Measurements from ENCODE around the gene AUTS2. TPM values are rescaled to one million over a fixed set of nuclear protein-coding genes. Genes with fewer than 3 reads are reported as not detected.

The AUTS2 gene
- polyA plus RNA-seq, 1 donor (not counting 4 experiments of a cell fraction or from before 2014, with no cell fraction given): 4.7 TPM

DNA sequence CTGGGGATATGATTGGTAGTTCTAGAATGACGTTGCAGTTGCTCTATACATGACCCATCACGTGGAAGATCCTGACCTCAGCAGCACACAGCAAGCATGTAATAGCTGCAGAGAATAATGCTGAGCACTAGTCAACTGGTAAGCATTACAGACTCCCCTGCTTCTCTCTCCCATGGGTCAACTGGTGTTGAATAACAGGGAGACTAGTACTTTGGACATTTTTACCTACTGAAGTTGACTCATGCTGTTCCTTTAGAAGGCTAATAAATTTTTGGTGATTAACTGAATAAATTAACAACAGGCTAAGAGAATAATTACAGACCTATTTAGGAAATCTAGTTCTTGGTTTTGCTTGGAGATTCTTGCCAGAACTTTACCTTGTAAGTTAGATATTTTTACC lies 234.1 kb downstream of the AUTS2 start:
- TF ChIP-seq CTCF (optimal IDR thresholded peaks at IDR 0.05 in 1 of 3, IDR thresholded peaks at IDR 0.05 in 1 of 3, conservative IDR thresholded peaks at IDR 0.05 in 1 of 3; ENCODE audit: extremely low read depth in 1 of 3, insufficient read depth in 2 of 3, low read length in 3 of 3): no peak
- TF ChIP-seq EZH2 (IDR thresholded peaks at IDR 0.05; ENCODE audit: low read length): no peak

GRCh38 chr7:69833964-69834363 lies 235.7 kb downstream of the AUTS2 start:
- DNase-seq (ENCODE audit: low read depth, low spot score) (no peak), FAIRE-seq (no peak)
- Histone ChIP-seq H3K27me3 (ENCODE audit: control insufficient read depth, extremely low read depth, insufficient read depth, low read length) (no peaks in the 10 kb centered on the region), H3K4me1 (ENCODE audit: control insufficient read depth, extremely low read depth, insufficient read depth, low read length) (no peaks in the 10 kb centered on the region), H3K27ac (ENCODE audit: control insufficient read depth, insufficient read depth, low read length) (no peak overlapping the region), H2AFZ (ENCODE audit: control insufficient read depth, low read length) (no peak overlapping the region), H4K20me1 (ENCODE audit: control insufficient read depth, extremely low read depth, insufficient read depth, low read length) (no peaks in the 10 kb centered on the region), H3K9me1 (ENCODE audit: control insufficient read depth, extremely low read depth, insufficient read depth, low read length) (no peaks in the 10 kb centered on the region), H3K4me3 (ENCODE audit: control insufficient read depth in 2 of 3, extremely low read depth in 1 of 3, insufficient read depth in 2 of 3, low read depth in 1 of 3, low read length in 3 of 3) (no peak overlapping the region), H3K36me3 (ENCODE audit: control insufficient read depth in 2 of 2, extremely low read depth in 1 of 2, insufficient read depth in 2 of 2, low read length in 2 of 2) (no peaks in the 10 kb centered on the region), H3K9ac (ENCODE audit: control insufficient read depth, extremely low read depth, insufficient read depth, low read length) (no peak overlapping the region), H3K9me3 (ENCODE audit: control insufficient read depth, low read depth, low read length) (no peaks in the 10 kb centered on the region), H3K79me2 (ENCODE audit: control insufficient read depth, insufficient read depth, low read length) (no peaks in the 10 kb centered on the region), H3K4me2 (ENCODE audit: control insufficient read depth, extremely low read depth, insufficient read depth, low read depth, low read length) (no peak overlapping the region)
- dilution Hi-C loops (cut with MboI; ENCODE audit: extremely low pct_ligation_motif_present, low sequenced_read_pairs): no loop called here
- no peak for TF ChIP-seq CTCF (optimal IDR thresholded peaks at IDR 0.05 in 1 of 3, IDR thresholded peaks at IDR 0.05 in 1 of 3, conservative IDR thresholded peaks at IDR 0.05 in 1 of 3; ENCODE audit: extremely low read depth in 1 of 3, insufficient read depth in 2 of 3, low read length in 3 of 3)
- no peak for TF ChIP-seq EZH2 (IDR thresholded peaks at IDR 0.05; ENCODE audit: low read length)

More for the DNA sequence above, 234.1 kb downstream of the AUTS2 start:
- FAIRE-seq (no peak), DNase-seq (ENCODE audit: low read depth, low spot score) (no peak)
- no peak overlapping the region for H3K9ac ChIP-seq (ENCODE audit: control insufficient read depth, extremely low read depth, insufficient read depth, low read length)
- no peaks in the 10 kb centered on the region for H3K27me3 ChIP-seq (ENCODE audit: control insufficient read depth, extremely low read depth, insufficient read depth, low read length)
- H3K4me1 ChIP-seq (ENCODE audit: control insufficient read depth, extremely low read depth, insufficient read depth, low read length): no peaks in the 10 kb centered on the region
- H3K27ac ChIP-seq (ENCODE audit: control insufficient read depth, insufficient read depth, low read length): no peak overlapping the region
- H3K9me3 ChIP-seq (ENCODE audit: control insufficient read depth, low read depth, low read length): no peaks in the 10 kb centered on the region
- no peaks in the 10 kb centered on the region for H3K79me2 ChIP-seq (ENCODE audit: control insufficient read depth, insufficient read depth, low read length)
- no peaks in the 10 kb centered on the region for H4K20me1 ChIP-seq (ENCODE audit: control insufficient read depth, extremely low read depth, insufficient read depth, low read length)
- no peak overlapping the region for H2AFZ ChIP-seq (ENCODE audit: control insufficient read depth, low read length)
- no peak overlapping the region for H3K4me2 ChIP-seq (ENCODE audit: control insufficient read depth, extremely low read depth, insufficient read depth, low read depth, low read length)
- H3K9me1 ChIP-seq (ENCODE audit: control insufficient read depth, extremely low read depth, insufficient read depth, low read length): no peaks in the 10 kb centered on the region
- no peak overlapping the region for H3K4me3 ChIP-seq (ENCODE audit: control insufficient read depth in 2 of 3, extremely low read depth in 1 of 3, insufficient read depth in 2 of 3, low read depth in 1 of 3, low read length in 3 of 3)
- dilution Hi-C loops (cut with MboI; ENCODE audit: extremely low pct_ligation_motif_present, low sequenced_read_pairs): no loop called here
- no peaks in the 10 kb centered on the region for H3K36me3 ChIP-seq (ENCODE audit: control insufficient read depth in 2 of 2, extremely low read depth in 1 of 2, insufficient read depth in 2 of 2, low read length in 2 of 2)
